GM12801 (cell line): ENCODE measurements around the gene IARS1.

Experiments
- CTCF ChIP-seq: IDR thresholded peaks from one replicate; pipeline ENCODE4 v1.5.1; 2011; ENCODE audit warnings: control low read depth; ENCODE audit not compliant: insufficient read length; ENCODE audit errors: extremely low read depth

Gene IARS1

DNA sequence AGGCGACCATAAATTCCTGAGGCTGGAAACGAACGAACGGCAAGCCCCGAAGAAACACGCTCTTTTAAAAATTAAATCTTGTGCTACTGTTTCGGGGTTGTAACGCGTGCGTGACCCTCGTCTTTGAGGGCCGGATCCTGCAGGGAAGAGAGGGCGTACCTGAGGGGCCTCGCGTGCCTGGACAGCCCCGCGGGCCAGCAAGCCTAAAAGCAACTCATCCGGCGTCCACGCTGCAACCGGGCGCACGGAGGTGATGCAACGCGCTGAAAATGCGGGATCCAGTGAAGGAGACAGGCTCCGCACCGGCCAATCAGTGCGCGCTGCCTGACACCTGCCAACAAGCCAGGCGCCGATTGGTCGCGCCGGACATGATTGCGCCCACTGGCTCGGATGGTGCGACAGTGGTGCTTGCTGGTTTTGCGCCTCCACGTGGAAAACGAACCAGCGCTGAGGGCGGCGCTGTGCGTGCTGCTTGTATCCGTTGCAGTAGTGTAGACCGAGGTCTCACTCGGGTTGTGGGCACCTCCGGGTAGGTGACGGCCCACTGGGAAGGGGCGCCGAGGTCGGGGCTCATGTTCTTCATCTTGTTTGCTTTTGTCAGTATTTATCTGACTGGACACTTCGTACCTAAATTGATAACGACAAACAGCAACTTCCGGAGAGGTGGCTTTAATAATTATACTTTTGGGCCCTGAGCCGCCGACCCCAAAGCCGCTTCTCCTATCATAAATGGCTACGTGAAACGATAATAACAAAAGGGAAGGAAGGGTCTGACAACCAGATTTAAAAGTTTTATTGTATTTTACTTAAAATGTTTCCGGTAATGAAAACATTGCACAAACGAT lies at the start of gene IARS1:
IARS1 (minus strand) TSS at position 246 of the 845 bp plus-strand sequence. CDS start 4,278 bp downstream, outside the sequence.
- no peak for TF ChIP-seq CTCF

DNA sequence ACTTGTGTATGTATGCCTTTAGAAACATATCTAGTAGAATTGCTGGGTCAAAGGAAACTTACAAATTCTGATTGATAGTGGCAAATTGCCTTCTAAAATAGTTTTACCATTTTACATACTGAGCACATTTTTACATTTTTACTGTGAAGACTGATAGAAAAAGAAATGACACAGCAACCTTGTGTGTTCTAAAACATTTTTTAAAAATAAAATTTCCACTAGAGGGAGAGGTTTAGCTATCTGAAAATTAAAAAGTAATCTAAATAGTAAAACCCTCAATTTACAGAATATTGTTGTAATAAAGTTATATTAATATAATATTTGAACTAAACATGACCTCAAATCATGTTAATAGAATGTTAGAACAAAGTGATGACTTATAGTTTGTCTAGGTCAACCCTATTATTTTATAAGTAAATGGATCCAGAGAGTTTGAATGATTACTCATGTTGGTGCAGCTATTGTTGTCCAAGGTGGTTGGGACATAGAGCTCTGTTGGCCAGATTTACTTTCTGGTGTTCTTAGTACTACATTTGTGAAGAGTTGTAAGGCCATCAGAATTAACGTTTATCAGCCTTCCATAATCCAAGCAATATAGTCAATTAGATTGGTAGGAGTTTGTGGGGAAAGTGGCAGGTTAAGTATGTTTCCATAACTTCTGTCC lies 49.5 kb upstream of the IARS1 start:
- no peak for TF ChIP-seq CTCF

- TF ChIP-seq CTCF: no peak
Measured at GRCh38 chr9:92341578-92341977, 48.1 kb upstream of the IARS1 start.

GRCh38 chr9:92333282-92333634 lies 39.8 kb upstream of the IARS1 start:
- no peak for TF ChIP-seq CTCF

DNA sequence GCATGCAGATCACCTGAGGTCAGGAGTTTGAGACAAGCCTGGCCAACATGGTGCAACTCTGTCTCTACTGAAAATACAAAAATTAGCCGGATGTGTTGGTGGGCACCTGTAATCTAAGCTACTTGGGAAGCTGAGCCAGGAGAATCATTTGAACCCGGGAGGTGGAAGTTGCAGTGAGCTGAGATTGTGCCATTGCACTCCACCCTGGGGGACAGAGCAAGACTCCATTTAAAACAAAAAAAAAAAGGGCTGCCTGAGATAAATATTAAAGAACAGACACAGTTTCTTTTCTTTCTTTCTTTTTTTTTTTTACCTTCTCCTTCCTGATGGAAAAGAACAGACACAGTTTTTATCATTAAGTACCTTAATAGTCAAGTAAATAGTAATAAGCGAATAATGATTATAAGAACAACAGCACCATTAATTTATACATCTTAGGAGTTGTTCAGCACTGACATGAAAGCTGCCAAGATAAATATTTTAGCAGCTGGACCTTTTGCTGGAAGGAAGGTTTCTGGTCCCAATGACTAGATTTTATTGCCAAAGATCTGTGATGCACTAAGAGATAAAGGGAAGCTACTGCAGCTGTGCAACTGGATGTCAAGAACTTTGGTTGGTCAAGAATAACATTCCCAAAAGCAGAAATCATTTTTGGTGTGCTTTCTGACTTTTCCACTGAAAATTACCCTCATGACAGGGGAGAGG lies 39.2 kb upstream of the IARS1 start:
- no peak for TF ChIP-seq CTCF

DNA sequence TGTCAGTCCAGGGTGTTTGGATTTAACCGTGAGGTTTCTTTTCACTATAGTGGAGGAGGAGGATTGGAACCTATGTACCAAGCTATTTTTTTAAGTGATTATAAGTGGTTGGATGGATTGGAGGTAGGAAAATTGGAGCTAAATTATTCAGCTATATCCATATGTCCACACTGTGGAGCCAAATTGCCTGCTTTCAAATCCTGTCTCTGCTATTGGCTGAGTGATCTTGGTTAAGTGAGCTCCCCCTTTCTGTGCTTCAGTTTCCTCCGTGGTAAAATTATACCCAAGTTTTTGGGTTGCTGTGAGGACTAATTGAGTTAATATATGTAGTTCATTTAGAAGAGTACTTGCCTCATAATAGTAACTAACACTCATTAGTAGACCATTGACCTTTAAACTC lies 34.7 kb upstream of the IARS1 start:
- TF ChIP-seq CTCF: no peak

- TF ChIP-seq CTCF: no peak
Measured at GRCh38 chr9:92327283-92327850, 33.9 kb upstream of the IARS1 start.
